HCT116 (cell line): Measurements from ENCODE around the gene PIH1D1. TPM values are rescaled to one million over a fixed set of nuclear protein-coding genes. Genes with fewer than 3 reads are reported as not detected.

Experiments used
- ATAC-seq: fragments of 200-7000 bp; cut with Tn5 transposase; 2 replicates; pipeline ENCODE4 v1.9.1; 2020; ENCODE audit warnings: mild to moderate bottlenecking, moderate library complexity
- BruUV-seq: library from RNA; stranded (reverse); fragments of 400-500 nt; replicated peaks from 2 replicates; lab custom pipeline; 2021; lab: Mats Ljungman, UMichigan
- CTCF ChIA-PET: fragments of 300-600 bp; sonication (Branson Sonifier 250); formaldehyde crosslinking; loops from one replicate; lab custom pipeline; 2021; ENCODE audit warnings: antibody characterized with exemption; lab: Charles Lee
- POLR2A ChIA-PET: fragments of 300-600, 350-600 bp; sonication (Branson Sonifier 250); formaldehyde crosslinking; loops from one replicate; lab custom pipeline; 2021; ENCODE audit warnings: antibody characterized with exemption; lab: Charles Lee
- RAD21 ChIA-PET, 2 experiments: fragments of 300-600 bp; sonication (Branson Sonifier 250); formaldehyde crosslinking; loops; one replicate each; lab custom pipeline; 2023; ENCODE audit warnings: low total read pairs in 2 of 2; ENCODE audit not compliant: uncharacterized antibody in 2 of 2, unreplicated experiment in 2 of 2, low non-redundant PET in 1 of 2; lab: Charles Lee
- DNase-seq: peaks from one replicate; pipeline ENCODE4 v3.0.0-alpha.2; 2010; ENCODE audit warnings: low read depth, low spot score
- H2AFZ ChIP-seq: fragments of 200-600 bp; shearing (Covaris generic), sonication (generic); 2 replicates; pipeline ENCODE4 v1.6.1; 2017; ENCODE audit warnings: low read depth, mixed run types, mixed read lengths, antibody characterized with exemption, low read length; ENCODE audit not compliant: poor library complexity, severe bottlenecking
- H3K27ac ChIP-seq: 2 replicates; pipeline ENCODE4 v1.5.1; 2012; ENCODE audit warnings: low read depth, low read length
- H3K27me3 ChIP-seq: fragments of 200-600 bp; sonication (generic); 2 replicates; pipeline ENCODE4 v1.6.1; 2016; ENCODE audit warnings: mixed run types, low read length, mixed read lengths; ENCODE audit not compliant: insufficient read depth
- H3K36me3 ChIP-seq, 2 experiments: fragments of 200-500 bp in 1 of 2; fragments of 200-600 bp in 1 of 2; sonication (Bioruptor generic) in 1 of 2; sonication (generic) in 1 of 2; 2 replicates each; pipeline versions ENCODE4 v1.5.1 to v1.6.1; 2014 to 2016; ENCODE audit warnings: low read length in 2 of 2, inconsistent platforms in 1 of 2, mixed read lengths in 1 of 2, mixed run types in 1 of 2; ENCODE audit not compliant: insufficient read depth in 2 of 2, control insufficient read depth in 1 of 2
- H3K4me1 ChIP-seq, 2 experiments: fragments of 200-600 bp in 1 of 2; sonication (generic) in 1 of 2; 2 replicates each; pipeline versions ENCODE4 v1.5.1 to v1.6.1; 2012 to 2017; ENCODE audit warnings: low read length in 2 of 2, inconsistent platforms in 1 of 2, mild to moderate bottlenecking in 1 of 2, mixed read lengths in 1 of 2, mixed run types in 1 of 2, moderate library complexity in 1 of 2; ENCODE audit not compliant: insufficient read depth in 2 of 2, control insufficient read depth in 1 of 2
- H3K4me2 ChIP-seq: fragments of 200-600 bp; sonication (generic); 2 replicates; pipeline ENCODE4 v1.6.1; 2017; ENCODE audit warnings: mixed run types, low read length, mixed read lengths
- H3K4me3 ChIP-seq, 2 experiments: fragments of 200-600 bp in 1 of 2; sonication (generic) in 1 of 2; replicated peaks in 1 of 2; 2 replicates each; pipeline ENCODE4 v1.5.1; 2011 to 2016; ENCODE audit warnings: low read length in 2 of 2, control low read depth in 1 of 2, low read depth in 1 of 2, mild to moderate bottlenecking in 1 of 2, mixed read lengths in 1 of 2, mixed run types in 1 of 2
- H3K79me2 ChIP-seq: fragments of 200-600 bp; sonication (generic); 2 replicates; pipeline ENCODE4 v1.6.1; 2017; ENCODE audit warnings: mild to moderate bottlenecking, mixed run types, low read length, moderate library complexity, mixed read lengths; ENCODE audit not compliant: insufficient read depth
- H3K9ac ChIP-seq: fragments of 200-600 bp; sonication (generic); 2 replicates; pipeline ENCODE4 v1.6.1; 2016; ENCODE audit warnings: low read length, mixed read lengths
- H3K9me2 ChIP-seq: fragments of 200-600 bp; sonication (generic), shearing (Covaris generic); 2 replicates; pipeline ENCODE4 v1.6.1; 2017; ENCODE audit warnings: mixed run types, mild to moderate bottlenecking, moderate library complexity; ENCODE audit not compliant: insufficient read depth
- H3K9me3 ChIP-seq, 2 experiments: fragments of 200-500 bp in 1 of 2; fragments of 200-600 bp in 1 of 2; sonication (Bioruptor generic) in 1 of 2; sonication (generic) in 1 of 2; 2 replicates each; pipeline ENCODE4 v1.6.1; 2014 to 2017; ENCODE audit warnings: low read length in 2 of 2, mixed read lengths in 2 of 2, inconsistent platforms in 1 of 2, low read depth in 1 of 2, mild to moderate bottlenecking in 1 of 2, mixed run types in 1 of 2, moderate library complexity in 1 of 2; ENCODE audit not compliant: control insufficient read depth in 1 of 2, insufficient read depth in 1 of 2
- H4K20me1 ChIP-seq: fragments of 200-600 bp; sonication (generic), shearing (Covaris generic); 2 replicates; pipeline ENCODE4 v1.6.1; 2017; ENCODE audit warnings: mixed run types, mild to moderate bottlenecking, moderate library complexity; ENCODE audit not compliant: insufficient read depth
- CBX3 ChIP-seq: IDR thresholded peaks from 2 replicates; pipeline ENCODE4 v1.6.1; 2012; ENCODE audit warnings: low read depth
- EGR1 ChIP-seq: IDR thresholded peaks from 2 replicates; pipeline ENCODE4 v1.6.1; 2012; ENCODE audit warnings: low read depth
- ELF1 ChIP-seq: IDR thresholded peaks from 2 replicates; pipeline ENCODE4 v1.6.1; 2012; ENCODE audit warnings: low read depth, borderline replicate concordance
- EZH2 ChIP-seq: fragments of 200-600 bp; sonication (generic); IDR thresholded peaks from 2 replicates; pipeline ENCODE4 v1.6.1; 2017; ENCODE audit warnings: antibody characterized with exemption, mixed run types
- EZH2phosphoT487 ChIP-seq: fragments of 200-600 bp; IDR thresholded peaks from 2 replicates; pipeline ENCODE4 v1.6.1; 2018; ENCODE audit warnings: antibody characterized with exemption, borderline replicate concordance
- FOSL1 ChIP-seq: IDR thresholded peaks from 2 replicates; pipeline ENCODE4 v1.6.1; 2012; ENCODE audit warnings: low read depth
- JUND ChIP-seq: IDR thresholded peaks from 2 replicates; pipeline ENCODE4 v1.6.1; 2012
- POLR2A ChIP-seq: IDR thresholded peaks from 2 replicates; pipeline ENCODE4 v1.7.0; 2011; ENCODE audit warnings: borderline replicate concordance; ENCODE audit not compliant: insufficient read depth, insufficient read length; ENCODE audit errors: extremely low read depth
- POLR2AphosphoS5 ChIP-seq: IDR thresholded peaks from 2 replicates; pipeline ENCODE4 v1.6.1; 2011; ENCODE audit warnings: mild to moderate bottlenecking, low read depth, low read length, moderate library complexity
- RAD21 ChIP-seq: IDR thresholded peaks from 2 replicates; pipeline ENCODE4 v1.6.1; 2012; ENCODE audit warnings: low read depth, mild to moderate bottlenecking
- SIN3A ChIP-seq: IDR thresholded peaks from 2 replicates; pipeline ENCODE4 v1.6.1; 2012; ENCODE audit warnings: low read depth
- SP1 ChIP-seq: IDR thresholded peaks from 2 replicates; pipeline ENCODE4 v1.6.1; 2012; ENCODE audit warnings: low read depth
- SRF ChIP-seq: IDR thresholded peaks from 2 replicates; pipeline ENCODE4 v1.6.1; 2012; ENCODE audit warnings: low read depth
- TCF7L2 ChIP-seq: IDR thresholded peaks from 2 replicates; pipeline ENCODE4 v1.7.0; 2011; ENCODE audit warnings: borderline replicate concordance, inconsistent platforms; ENCODE audit not compliant: insufficient read depth, insufficient read length; ENCODE audit errors: extremely low read depth
- YY1 ChIP-seq: IDR thresholded peaks from 2 replicates; pipeline ENCODE4 v1.6.1; 2011; ENCODE audit warnings: low read length, low read depth, moderate library complexity, mild to moderate bottlenecking; ENCODE audit not compliant: insufficient replicate concordance; ENCODE audit errors: extremely low read depth
- ZFX ChIP-seq: fragments of 450-650 bp; IDR thresholded peaks from 2 replicates; pipeline ENCODE4 v1.6.1; 2017
- intact Hi-C: fragments of 100-400 bp; cut with micrococcal nuclease; formaldehyde crosslinking; loops from 2 replicates; pipeline ENCODE4 v1.10.0; 2022
- total RNA-seq: library from RNA; stranded (reverse); gene quantifications from one replicate; pipeline ENCODE4 v1.2.1, GENCODE V29; 2021; ENCODE audit not compliant: unreplicated experiment
- TF ChIP-seq, protein P1 (sequence below): IDR thresholded peaks from 2 replicates; pipeline ENCODE4 v1.6.1; 2012
- TF ChIP-seq, protein P2 (sequence below): IDR thresholded peaks from 2 replicates; pipeline ENCODE4 v1.6.1; 2011; ENCODE audit warnings: mild to moderate bottlenecking, low read length, moderate library complexity; ENCODE audit not compliant: insufficient replicate concordance; ENCODE audit errors: extremely low read depth
- TF ChIP-seq, protein P3 (sequence below): IDR thresholded peaks from 2 replicates; pipeline ENCODE4 v1.6.1; 2012

PIH1D1 gene
- total RNA-seq, 1 experiment from 2014 or later = 152 TPM

DNA sequence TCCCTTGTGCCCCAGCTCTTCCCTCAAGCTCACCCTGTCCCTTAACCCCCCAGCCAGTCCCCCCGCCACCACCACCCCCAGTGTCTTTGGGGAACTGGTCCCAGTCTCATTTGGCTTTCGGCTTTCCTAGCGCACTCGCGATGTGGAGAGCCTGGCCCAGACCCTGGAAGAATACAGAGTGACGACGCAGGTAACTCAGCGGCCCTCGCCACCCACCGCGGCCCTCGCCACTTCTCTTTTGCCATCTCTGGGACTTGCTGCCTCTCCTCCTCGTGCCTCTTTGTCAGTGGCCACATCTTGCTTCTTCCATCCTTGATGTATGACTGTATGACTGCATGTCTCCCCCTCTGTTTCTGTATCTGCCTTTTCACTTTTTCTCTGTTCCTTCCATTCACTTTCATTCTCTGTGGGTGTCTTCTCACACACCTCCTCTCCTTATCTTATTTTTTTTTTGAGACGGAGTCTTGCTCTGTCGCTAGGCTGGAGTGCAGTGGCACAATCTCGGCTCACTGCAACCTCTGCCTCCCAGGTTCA lies 44.1 kb downstream of the PIH1D1 start:
- ChIA-PET RAD21 (no interaction called here), CTCF (no interaction called here), POLR2A (no interaction called here)
- no peak overlapping the region for H3K4me3 ChIP-seq
- no peaks in the 10 kb centered on the region for H3K9me3 ChIP-seq
- intact Hi-C loops = no loop called here
- H4K20me1 ChIP-seq = no peaks in the 10 kb centered on the region
- no peak overlapping the region for H3K9ac ChIP-seq
- DNase-seq = no peak
- H3K36me3 ChIP-seq = no peaks in the 10 kb centered on the region
- H3K79me2 ChIP-seq = no peaks in the 10 kb centered on the region
- no peak overlapping the region for H3K4me2 ChIP-seq
- no peaks in the 10 kb centered on the region for H3K9me2 ChIP-seq
- no peak for ATAC-seq
- H3K27ac ChIP-seq = no peak overlapping the region
- TF ChIP-seq, protein P1, sequence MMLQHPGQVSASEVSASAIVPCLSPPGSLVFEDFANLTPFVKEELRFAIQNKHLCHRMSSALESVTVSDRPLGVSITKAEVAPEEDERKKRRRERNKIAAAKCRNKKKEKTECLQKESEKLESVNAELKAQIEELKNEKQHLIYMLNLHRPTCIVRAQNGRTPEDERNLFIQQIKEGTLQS = no peak
- no peak for TF ChIP-seq CBX3
- TF ChIP-seq SP1 = no peak
- TF ChIP-seq TCF7L2 = no peak
- no peak for TF ChIP-seq POLR2AphosphoS5
- H3K27me3 ChIP-seq = no peaks in the 10 kb centered on the region
- H2AFZ ChIP-seq = no peak overlapping the region
- BruUV-seq = no TSS peak
- peaks cover 12 to 28% of the 10 kb centered on the region in 2 experiments; a peak in 3 of 4 replicates for H3K4me1 ChIP-seq

DNA sequence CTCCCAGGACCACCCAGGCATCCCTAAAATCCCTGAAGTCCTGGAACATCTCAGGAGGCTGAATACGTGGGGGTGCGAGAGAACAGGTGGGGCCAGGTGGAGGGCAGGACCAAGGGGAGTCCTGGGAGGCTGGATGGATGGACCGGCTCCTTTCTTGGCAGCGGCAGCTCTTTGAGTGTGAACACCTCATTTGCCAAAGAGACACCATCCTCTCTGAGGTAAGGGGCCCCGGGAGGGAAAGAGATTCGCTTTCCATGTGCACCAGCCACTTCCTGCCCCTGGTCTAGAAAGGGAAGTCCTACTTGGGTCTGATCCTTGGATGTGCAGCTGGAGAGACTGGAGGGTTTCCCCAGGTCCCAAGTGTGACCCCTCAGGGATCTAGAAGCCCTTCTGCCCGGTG lies 44.5 kb downstream of the PIH1D1 start:
- H3K9me3 ChIP-seq = no peaks in the 10 kb centered on the region
- no peak overlapping the region for H3K4me2 ChIP-seq
- ChIA-PET CTCF (no interaction called here), RAD21 (no interaction called here), POLR2A (no interaction called here)
- intact Hi-C loops = no loop called here
- H3K79me2 ChIP-seq = no peaks in the 10 kb centered on the region
- no peaks in the 10 kb centered on the region for H4K20me1 ChIP-seq
- H3K27ac ChIP-seq = no peak overlapping the region
- no peak overlapping the region for H3K9ac ChIP-seq
- peaks cover 12 to 28% of the 10 kb centered on the region in 2 experiments; a peak in 3 of 4 replicates for H3K4me1 ChIP-seq
- no peaks in the 10 kb centered on the region for H3K36me3 ChIP-seq
- ATAC-seq (no peak), DNase-seq (no peak)
- H2AFZ ChIP-seq = no peak overlapping the region
- H3K9me2 ChIP-seq = no peaks in the 10 kb centered on the region
- no TSS peak for BruUV-seq
- H3K4me3 ChIP-seq = no peak overlapping the region
- no peaks in the 10 kb centered on the region for H3K27me3 ChIP-seq
- no peak for TF ChIP-seq YY1
- TF ChIP-seq POLR2A = no peak
- TF ChIP-seq EZH2phosphoT487 = no peak
- TF ChIP-seq EZH2 = no peak
- TF ChIP-seq ELF1 = no peak
- no peak for TF ChIP-seq CBX3
- TF ChIP-seq SIN3A = no peak
- TF ChIP-seq RAD21 = no peak
- TF ChIP-seq EGR1 = no peak
- no peak for TF ChIP-seq SRF
- TF ChIP-seq SP1 = no peak
- no peak for TF ChIP-seq JUND
- TF ChIP-seq, protein P2, sequence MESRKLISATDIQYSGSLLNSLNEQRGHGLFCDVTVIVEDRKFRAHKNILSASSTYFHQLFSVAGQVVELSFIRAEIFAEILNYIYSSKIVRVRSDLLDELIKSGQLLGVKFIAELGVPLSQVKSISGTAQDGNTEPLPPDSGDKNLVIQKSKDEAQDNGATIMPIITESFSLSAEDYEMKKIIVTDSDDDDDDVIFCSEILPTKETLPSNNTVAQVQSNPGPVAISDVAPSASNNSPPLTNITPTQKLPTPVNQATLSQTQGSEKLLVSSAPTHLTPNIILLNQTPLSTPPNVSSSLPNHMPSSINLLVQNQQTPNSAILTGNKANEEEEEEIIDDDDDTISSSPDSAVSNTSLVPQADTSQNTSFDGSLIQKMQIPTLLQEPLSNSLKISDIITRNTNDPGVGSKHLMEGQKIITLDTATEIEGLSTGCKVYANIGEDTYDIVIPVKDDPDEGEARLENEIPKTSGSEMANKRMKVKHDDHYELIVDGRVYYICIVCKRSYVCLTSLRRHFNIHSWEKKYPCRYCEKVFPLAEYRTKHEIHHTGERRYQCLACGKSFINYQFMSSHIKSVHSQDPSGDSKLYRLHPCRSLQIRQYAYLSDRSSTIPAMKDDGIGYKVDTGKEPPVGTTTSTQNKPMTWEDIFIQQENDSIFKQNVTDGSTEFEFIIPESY = no peak
- TF ChIP-seq, protein P3, sequence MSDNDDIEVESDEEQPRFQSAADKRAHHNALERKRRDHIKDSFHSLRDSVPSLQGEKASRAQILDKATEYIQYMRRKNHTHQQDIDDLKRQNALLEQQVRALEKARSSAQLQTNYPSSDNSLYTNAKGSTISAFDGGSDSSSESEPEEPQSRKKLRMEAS = no peak
- TF ChIP-seq, protein P1 = no peak
- no peak for TF ChIP-seq FOSL1
- TF ChIP-seq TCF7L2 = no peak
- TF ChIP-seq ZFX = no peak
- no peak for TF ChIP-seq POLR2AphosphoS5
